ENCODE measurements around the gene KLHL17.
"Not testable (repeated sequence)": the region's sequence is repeated elsewhere in the genome, so short reads cannot be mapped to it uniquely, and the experiment has no call there.

The KLHL17 gene

GRCh38 chr1:1003618-1004419 lies 43.4 kb downstream of the KLHL17 start:
- H3K9me3 Mint-ChIP-seq: no peaks in the 10 kb centered on the region
- H3K4me1 Mint-ChIP-seq: peaks cover 11% of the 10 kb centered on the region
- H3K27ac Mint-ChIP-seq: no peak overlapping the region
- ATAC-seq (ENCODE audit: low read depth) (no peak), DNase-seq (ENCODE audit: low spot score in 2 of 2) (no peak)
- no peaks in the 10 kb centered on the region for H3K36me3 Mint-ChIP-seq
- no peak overlapping the region for H3K4me3 Mint-ChIP-seq
- peaks cover 23% of the 10 kb centered on the region for H3K27me3 Mint-ChIP-seq

DNA sequence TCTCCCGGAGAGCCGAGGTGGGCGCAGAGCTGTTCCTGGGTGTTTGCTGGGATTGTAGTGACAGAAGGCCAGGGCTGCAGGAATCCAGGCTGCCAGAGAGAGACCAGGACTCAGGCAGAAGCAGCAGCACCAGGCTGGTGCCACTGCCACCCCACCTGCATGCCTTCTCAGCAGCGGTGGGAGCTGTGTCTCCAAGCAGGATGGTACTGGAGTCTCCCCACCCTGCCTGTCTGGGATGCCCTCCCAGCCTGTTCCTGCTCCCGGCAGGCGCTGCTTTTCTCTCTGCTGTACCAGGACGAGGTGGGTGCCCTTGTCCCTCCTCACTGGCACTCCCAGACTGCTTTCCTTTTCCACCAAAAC lies 44.0 kb downstream of the KLHL17 start:
- no peak overlapping the region for H3K27ac Mint-ChIP-seq
- no peak for DNase-seq (ENCODE audit: low spot score in 2 of 2)
- no peaks in the 10 kb centered on the region for H3K9me3 Mint-ChIP-seq
- H3K27me3 Mint-ChIP-seq: peaks cover 26% of the 10 kb centered on the region
- peaks cover 1% of the 10 kb centered on the region for H3K36me3 Mint-ChIP-seq
- H3K4me3 Mint-ChIP-seq: no peak overlapping the region
- peaks cover 14% of the 10 kb centered on the region for H3K4me1 Mint-ChIP-seq
- no peak for ATAC-seq (ENCODE audit: low read depth)

GRCh38 chr1:1004780-1005697 lies 44.7 kb downstream of the KLHL17 start:
- H3K4me3 Mint-ChIP-seq: no peak overlapping the region
- peaks cover 14% of the 10 kb centered on the region for H3K4me1 Mint-ChIP-seq
- DNase-seq (ENCODE audit: low spot score in 2 of 2) (no peak), ATAC-seq (ENCODE audit: low read depth) (no peak)
- H3K9me3 Mint-ChIP-seq: no peaks in the 10 kb centered on the region
- H3K27ac Mint-ChIP-seq: no peak overlapping the region
- peaks cover 26% of the 10 kb centered on the region for H3K27me3 Mint-ChIP-seq
- peaks cover 1% of the 10 kb centered on the region for H3K36me3 Mint-ChIP-seq

- no peak for DNase-seq (ENCODE audit: low spot score in 2 of 2)
- Mint-ChIP-seq H3K9me3 (no peaks in the 10 kb centered on the region), H3K36me3 (peaks cover 1% of the 10 kb centered on the region), H3K27ac (no peak overlapping the region), H3K27me3 (peaks cover 25% of the 10 kb centered on the region), H3K4me1 (peaks cover 12% of the 10 kb centered on the region), H3K4me3 (no peak overlapping the region)
- ATAC-seq (ENCODE audit: low read depth): no peak
Measured at GRCh38 chr1:1005774-1006304, 45.5 kb downstream of the KLHL17 start.

- Mint-ChIP-seq H3K27ac (no peak overlapping the region), H3K9me3 (no peaks in the 10 kb centered on the region), H3K27me3 (peaks cover 23% of the 10 kb centered on the region), H3K4me3 (no peak overlapping the region), H3K36me3 (peaks cover 1% of the 10 kb centered on the region), H3K4me1 (peaks cover 12% of the 10 kb centered on the region)
- DNase-seq (ENCODE audit: low spot score in 2 of 2) (no peak), ATAC-seq (ENCODE audit: low read depth) (no peak)
Measured at GRCh38 chr1:1006305-1007159, 46.1 kb downstream of the KLHL17 start.

DNA sequence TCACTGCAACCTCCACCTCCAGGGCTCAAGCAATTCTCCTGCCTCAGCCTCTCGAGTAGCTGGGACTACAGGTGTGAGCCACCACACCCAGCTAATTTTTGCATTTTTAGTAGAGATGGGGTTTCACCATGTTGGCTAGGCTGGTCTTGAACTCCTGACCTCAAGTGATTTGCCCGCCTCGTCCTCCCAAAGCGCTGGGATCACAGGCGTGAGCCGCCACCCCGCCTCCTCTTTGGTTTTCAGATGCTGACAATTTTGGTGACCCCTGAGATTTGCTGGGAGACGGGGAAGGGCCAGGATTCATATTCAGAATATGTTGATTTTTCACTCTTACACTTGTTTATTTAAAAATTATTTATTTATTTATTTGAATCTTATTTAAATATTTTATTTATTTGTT lies 49.7 kb downstream of the KLHL17 start:
- not testable (repeated sequence) for H3K4me3 Mint-ChIP-seq; H3K27ac Mint-ChIP-seq; H3K36me3 Mint-ChIP-seq; DNase-seq (ENCODE audit: low spot score in 2 of 2); ATAC-seq (ENCODE audit: low read depth); H3K9me3 Mint-ChIP-seq
- H3K4me1 Mint-ChIP-seq: peaks cover 20% of the 10 kb centered on the region
- H3K27me3 Mint-ChIP-seq: peaks cover 12% of the 10 kb centered on the region

DNA sequence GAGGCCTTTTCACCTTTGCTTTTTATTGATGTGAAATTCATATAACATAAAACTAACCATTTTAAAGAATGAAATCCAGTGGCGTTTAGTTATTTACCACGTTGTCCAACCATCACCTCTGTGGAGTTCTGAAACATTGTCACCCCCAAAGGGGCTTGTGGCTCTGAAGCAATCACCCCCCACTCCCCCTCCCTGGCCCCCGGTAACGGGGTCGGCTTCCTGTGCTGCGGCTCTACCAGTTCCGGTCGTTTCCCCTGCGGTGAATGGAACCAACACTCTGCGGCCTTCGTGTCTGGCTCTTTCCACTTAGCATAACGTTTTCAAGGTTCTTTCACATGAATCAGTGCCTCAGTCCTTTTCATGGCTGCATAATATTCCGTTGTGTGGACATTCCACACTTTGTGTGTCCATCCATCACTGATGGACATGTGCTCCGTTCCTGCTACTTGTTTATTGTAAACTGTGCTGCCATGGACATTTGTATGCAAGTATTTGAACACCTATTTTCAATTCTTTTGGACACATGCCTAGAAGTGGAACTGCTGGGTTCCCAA lies 51.1 kb downstream of the KLHL17 start:
- ATAC-seq (ENCODE audit: low read depth): no peak
- peaks cover 7% of the 10 kb centered on the region for H3K27me3 Mint-ChIP-seq
- no peak for DNase-seq (ENCODE audit: low spot score in 2 of 2)
- no peaks in the 10 kb centered on the region for H3K9me3 Mint-ChIP-seq
- peaks cover 18% of the 10 kb centered on the region for H3K4me1 Mint-ChIP-seq
- H3K4me3 Mint-ChIP-seq: no peak overlapping the region
- peaks cover 1% of the 10 kb centered on the region for H3K36me3 Mint-ChIP-seq
- no peak overlapping the region for H3K27ac Mint-ChIP-seq

DNA sequence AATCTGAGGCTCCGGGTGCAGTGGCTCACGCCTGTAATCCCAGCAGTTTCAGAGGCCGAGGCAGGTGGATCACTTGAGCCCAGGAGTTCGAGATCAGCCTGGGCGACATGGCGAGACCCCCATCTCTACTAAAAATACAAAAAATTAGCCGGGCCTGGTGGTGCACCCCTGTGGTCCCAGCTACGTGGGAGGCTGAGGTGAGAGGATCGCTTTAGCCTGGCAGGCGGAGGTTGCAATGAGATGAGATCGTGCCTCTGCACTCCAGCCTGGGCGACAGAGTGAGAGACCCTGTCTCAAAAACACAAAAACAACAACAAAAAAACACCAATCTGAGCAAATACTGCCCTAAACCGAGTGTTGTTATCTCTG lies 52.3 kb downstream of the KLHL17 start:
- DNase-seq (ENCODE audit: low spot score in 2 of 2); H3K27me3 Mint-ChIP-seq; H3K36me3 Mint-ChIP-seq; H3K9me3 Mint-ChIP-seq: not testable (repeated sequence)
- peak overlapping the region; percentile 97 for H3K4me3 Mint-ChIP-seq
- H3K4me1 Mint-ChIP-seq: peaks cover 21% of the 10 kb centered on the region
- ATAC-seq (ENCODE audit: low read depth): peak; percentile 5
- peak overlapping the region; percentile 96 for H3K27ac Mint-ChIP-seq

DNA sequence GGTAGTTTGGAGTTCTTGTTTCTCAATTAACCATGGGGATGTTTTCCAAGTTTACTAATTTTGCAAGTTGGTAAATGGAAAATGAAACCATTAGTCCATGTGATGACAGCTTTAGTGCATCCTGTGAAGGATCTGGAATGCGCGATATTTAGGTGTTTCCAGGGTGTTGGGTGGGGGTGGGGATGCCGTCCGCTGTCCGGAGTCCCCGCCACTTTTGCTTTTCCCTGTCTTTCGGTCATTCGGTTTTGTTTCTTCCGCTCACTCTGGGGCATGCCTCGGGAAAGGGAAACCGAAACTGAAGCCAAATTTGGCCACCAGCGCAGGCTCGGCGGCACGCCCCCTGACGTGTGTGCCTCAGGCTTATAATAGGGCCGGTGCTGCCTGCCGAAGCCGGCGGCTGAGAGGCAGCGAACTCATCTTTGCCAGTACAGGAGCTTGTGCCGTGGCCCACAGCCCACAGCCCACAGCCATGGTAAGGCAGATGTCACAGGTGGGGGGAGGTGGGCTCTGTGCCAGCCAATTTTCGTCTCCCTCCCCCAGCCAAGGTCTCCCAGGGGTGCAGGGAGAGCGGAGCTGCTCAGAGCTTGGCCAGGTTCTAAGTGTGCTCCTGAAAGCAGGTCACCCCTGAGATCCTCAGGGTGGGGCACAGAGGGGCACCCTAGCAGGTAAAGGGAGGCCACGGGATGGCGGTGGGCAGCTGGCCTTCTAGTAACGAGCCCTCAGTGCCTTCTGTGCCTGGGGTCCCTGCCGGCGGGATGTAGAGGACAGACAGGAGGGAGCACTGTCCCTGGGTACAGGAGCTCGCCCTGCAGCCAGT lies 52.9 kb downstream of the KLHL17 start, which contains the start of gene ISG15:
Gene ISG15, plus strand, starts transcription at position 393 of the 817 bp plus-strand sequence. Its CDS starts 77 bp downstream, at position 470.
- DNase-seq (ENCODE audit: low spot score in 2 of 2): peak; percentile 79 to 80
- H3K36me3 Mint-ChIP-seq: peaks cover 1% of the 10 kb centered on the region
- peaks cover 5% of the 10 kb centered on the region for H3K27me3 Mint-ChIP-seq
- peak within 1 kb of the TSS; percentile 97 for H3K4me3 Mint-ChIP-seq
- no peaks in the 10 kb centered on the region for H3K9me3 Mint-ChIP-seq
- H3K4me1 Mint-ChIP-seq: peaks cover 21% of the 10 kb centered on the region
- peak; percentile 94 for ATAC-seq (ENCODE audit: low read depth)
- H3K27ac Mint-ChIP-seq: peak within 1 kb of the TSS; percentile 96

DNA sequence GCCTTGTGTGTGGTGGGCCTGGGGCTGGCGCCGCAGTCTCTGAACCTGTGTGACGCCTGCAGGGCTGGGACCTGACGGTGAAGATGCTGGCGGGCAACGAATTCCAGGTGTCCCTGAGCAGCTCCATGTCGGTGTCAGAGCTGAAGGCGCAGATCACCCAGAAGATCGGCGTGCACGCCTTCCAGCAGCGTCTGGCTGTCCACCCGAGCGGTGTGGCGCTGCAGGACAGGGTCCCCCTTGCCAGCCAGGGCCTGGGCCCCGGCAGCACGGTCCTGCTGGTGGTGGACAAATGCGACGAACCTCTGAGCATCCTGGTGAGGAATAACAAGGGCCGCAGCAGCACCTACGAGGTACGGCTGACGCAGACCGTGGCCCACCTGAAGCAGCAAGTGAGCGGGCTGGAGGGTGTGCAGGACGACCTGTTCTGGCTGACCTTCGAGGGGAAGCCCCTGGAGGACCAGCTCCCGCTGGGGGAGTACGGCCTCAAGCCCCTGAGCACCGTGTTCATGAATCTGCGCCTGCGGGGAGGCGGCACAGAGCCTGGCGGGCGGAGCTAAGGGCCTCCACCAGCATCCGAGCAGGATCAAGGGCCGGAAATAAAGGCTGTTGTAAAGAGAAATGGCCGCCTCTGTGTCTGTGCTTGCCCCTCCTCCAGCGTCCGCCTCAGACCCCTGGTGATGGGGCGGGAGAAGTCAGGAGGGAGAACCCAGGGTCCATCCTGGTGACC lies 53.7 kb downstream of the KLHL17 start:
- H3K4me1 Mint-ChIP-seq: peaks cover 19% of the 10 kb centered on the region
- H3K27me3 Mint-ChIP-seq: peaks cover 3% of the 10 kb centered on the region
- H3K36me3 Mint-ChIP-seq: peaks cover under 1% of the 10 kb centered on the region
- DNase-seq (ENCODE audit: low spot score in 2 of 2) (no peak), ATAC-seq (ENCODE audit: low read depth) (no peak)
- peak overlapping the region; percentile 96 for H3K27ac Mint-ChIP-seq
- no peaks in the 10 kb centered on the region for H3K9me3 Mint-ChIP-seq
- H3K4me3 Mint-ChIP-seq: peak overlapping the region; percentile 97

GRCh38 chr1:1014799-1015681 lies 54.7 kb downstream of the KLHL17 start:
- ATAC-seq (ENCODE audit: low read depth): no peak
- peak overlapping the region; percentile 44 for H3K4me3 Mint-ChIP-seq
- peaks cover 1% of the 10 kb centered on the region for H3K27me3 Mint-ChIP-seq
- DNase-seq (ENCODE audit: low spot score in 2 of 2): no peak
- no peaks in the 10 kb centered on the region for H3K9me3 Mint-ChIP-seq
- no peak overlapping the region for H3K27ac Mint-ChIP-seq
- H3K4me1 Mint-ChIP-seq: peaks cover 18% of the 10 kb centered on the region
- H3K36me3 Mint-ChIP-seq: no peaks in the 10 kb centered on the region
